ENCODE measurements around the gene RNF14. TPM values are rescaled to one million over a fixed set of nuclear protein-coding genes. Genes with fewer than 3 reads are reported as not detected.

The RNF14 gene
- total RNA-seq, 1 experiment from 2014 or later, result 20.5 TPM

DNA sequence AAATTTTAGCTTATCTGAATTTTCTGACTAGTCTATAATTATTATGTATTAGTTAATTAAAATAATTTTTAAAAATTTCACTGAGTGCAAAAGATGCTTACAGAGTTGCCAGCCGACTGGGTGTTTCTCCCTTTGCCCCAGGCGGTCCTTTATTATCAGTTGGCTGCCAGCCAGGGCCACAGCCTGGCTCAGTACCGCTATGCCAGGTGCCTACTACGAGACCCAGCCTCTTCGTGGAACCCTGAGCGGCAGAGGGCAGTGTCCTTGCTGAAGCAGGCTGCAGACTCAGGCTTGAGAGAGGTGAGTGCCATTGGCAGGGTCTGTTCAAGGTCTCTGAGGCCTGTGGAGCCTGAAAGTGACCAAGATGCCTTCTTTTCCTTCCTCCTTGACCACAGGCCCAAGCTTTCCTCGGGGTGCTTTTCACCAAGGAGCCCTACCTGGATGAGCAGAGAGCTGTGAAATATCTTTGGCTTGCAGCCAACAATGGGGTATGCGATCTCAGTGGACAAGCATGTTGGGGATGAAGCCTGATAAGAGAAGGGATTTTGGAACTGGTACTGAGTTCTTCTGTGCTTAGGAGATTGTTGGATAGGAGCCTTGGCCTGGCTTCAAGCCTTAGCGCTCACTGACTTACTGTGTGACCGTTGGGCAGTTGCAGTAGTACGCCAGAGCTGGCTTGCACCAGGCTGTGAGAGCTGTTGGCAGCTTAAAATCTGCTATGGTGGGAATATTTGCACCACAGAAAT is 34.6 kb upstream of the RNF14 start:
- ATAC-seq (no peak), DNase-seq (ENCODE audit: low spot score) (no peak)
- TF ChIP-seq FOXJ3 (CRISPR knock-in tag; IDR thresholded peaks at IDR 0.05; ENCODE audit: borderline replicate concordance) (no peak), ATF1 (CRISPR knock-in tag; IDR thresholded peaks at IDR 0.05) (no peak), JUN (CRISPR knock-in tag; IDR thresholded peaks at IDR 0.05) (no peak), ZNF121 (CRISPR knock-in tag; IDR thresholded peaks at IDR 0.05) (no peak)
- ChIA-PET POLR2A (no interaction called here), CTCF (interaction anchor here (0.8 to 0.9 kb wide), 2 partner anchors 18 to 242 kb away, joined by 3 read pairs; no protein-coding TSS in a partner anchor)
- Mint-ChIP-seq H3K4me1 (peaks cover 7% of the 10 kb centered on the region; the same call in 1 of the 2 replicates), H3K4me3 (no peak overlapping the region), H3K27ac (no peak overlapping the region), H3K36me3 (peaks cover 70% of the 10 kb centered on the region), H3K27me3 (ENCODE audit: low read depth) (no peaks in the 10 kb centered on the region), H3K9me3 (no peaks in the 10 kb centered on the region)

- no peaks in the 10 kb centered on the region for H3K4me1 Mint-ChIP-seq
- ChIA-PET CTCF (no interaction called here), POLR2A (interaction anchor here (0.5 to 0.6 kb wide), 2 partner anchors 30 to 183 kb away, joined by 3 read pairs; no protein-coding TSS in a partner anchor)
- TF ChIP-seq KAT7 (CRISPR knock-in tag; IDR thresholded peaks at IDR 0.05; ENCODE audit: borderline replicate concordance) (no peak), SP1 (CRISPR knock-in tag; conservative IDR thresholded peaks at IDR 0.05) (no peak), E2F5 (CRISPR knock-in tag; IDR thresholded peaks at IDR 0.05) (no peak), TCF7 (CRISPR knock-in tag; IDR thresholded peaks at IDR 0.05; ENCODE audit: low read depth) (no peak), MYBL2 (CRISPR knock-in tag; IDR thresholded peaks at IDR 0.05) (no peak), GTF2I (CRISPR knock-in tag; conservative IDR thresholded peaks at IDR 0.05) (no peak), ZNF671 (CRISPR knock-in tag; IDR thresholded peaks at IDR 0.05) (no peak), GABPB1 (CRISPR knock-in tag; IDR thresholded peaks at IDR 0.05) (no peak), JAZF1 (CRISPR knock-in tag; IDR thresholded peaks at IDR 0.05) (no peak), ZNF121 (CRISPR knock-in tag; IDR thresholded peaks at IDR 0.05) (no peak)
- TF ChIP-seq, protein P1, sequence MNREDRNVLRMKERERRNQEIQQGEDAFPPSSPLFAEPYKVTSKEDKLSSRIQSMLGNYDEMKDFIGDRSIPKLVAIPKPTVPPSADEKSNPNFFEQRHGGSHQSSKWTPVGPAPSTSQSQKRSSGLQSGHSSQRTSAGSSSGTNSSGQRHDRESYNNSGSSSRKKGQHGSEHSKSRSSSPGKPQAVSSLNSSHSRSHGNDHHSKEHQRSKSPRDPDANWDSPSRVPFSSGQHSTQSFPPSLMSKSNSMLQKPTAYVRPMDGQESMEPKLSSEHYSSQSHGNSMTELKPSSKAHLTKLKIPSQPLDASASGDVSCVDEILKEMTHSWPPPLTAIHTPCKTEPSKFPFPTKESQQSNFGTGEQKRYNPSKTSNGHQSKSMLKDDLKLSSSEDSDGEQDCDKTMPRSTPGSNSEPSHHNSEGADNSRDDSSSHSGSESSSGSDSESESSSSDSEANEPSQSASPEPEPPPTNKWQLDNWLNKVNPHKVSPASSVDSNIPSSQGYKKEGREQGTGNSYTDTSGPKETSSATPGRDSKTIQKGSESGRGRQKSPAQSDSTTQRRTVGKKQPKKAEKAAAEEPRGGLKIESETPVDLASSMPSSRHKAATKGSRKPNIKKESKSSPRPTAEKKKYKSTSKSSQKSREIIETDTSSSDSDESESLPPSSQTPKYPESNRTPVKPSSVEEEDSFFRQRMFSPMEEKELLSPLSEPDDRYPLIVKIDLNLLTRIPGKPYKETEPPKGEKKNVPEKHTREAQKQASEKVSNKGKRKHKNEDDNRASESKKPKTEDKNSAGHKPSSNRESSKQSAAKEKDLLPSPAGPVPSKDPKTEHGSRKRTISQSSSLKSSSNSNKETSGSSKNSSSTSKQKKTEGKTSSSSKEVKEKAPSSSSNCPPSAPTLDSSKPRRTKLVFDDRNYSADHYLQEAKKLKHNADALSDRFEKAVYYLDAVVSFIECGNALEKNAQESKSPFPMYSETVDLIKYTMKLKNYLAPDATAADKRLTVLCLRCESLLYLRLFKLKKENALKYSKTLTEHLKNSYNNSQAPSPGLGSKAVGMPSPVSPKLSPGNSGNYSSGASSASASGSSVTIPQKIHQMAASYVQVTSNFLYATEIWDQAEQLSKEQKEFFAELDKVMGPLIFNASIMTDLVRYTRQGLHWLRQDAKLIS (CRISPR knock-in tag; IDR thresholded peaks at IDR 0.05; ENCODE audit: borderline replicate concordance), result no peak
- peaks cover 64% of the 10 kb centered on the region for H3K36me3 Mint-ChIP-seq
- H3K27ac Mint-ChIP-seq, result peak overlapping the region; percentile 75
- no peak for DNase-seq (ENCODE audit: low spot score)
- no peak overlapping the region for H3K4me3 Mint-ChIP-seq
- no peak for ATAC-seq
- H3K9me3 Mint-ChIP-seq, result no peaks in the 10 kb centered on the region
- no peaks in the 10 kb centered on the region for H3K27me3 Mint-ChIP-seq (ENCODE audit: low read depth)
Measured at GRCh38 chr5:141935538-141935937, 33.4 kb upstream of the RNF14 start.

GRCh38 chr5:141940695-141941271 is 28.1 kb upstream of the RNF14 start:
- CTCF ChIA-PET, result interaction anchor here (0.6 to 3.9 kb wide), 14 partner anchors 11 to 463 kb away, joined by 3 to 24 read pairs (median 5); partner anchors contain the start of genes DELE1, PCDH1 and RNF14
- POLR2A ChIA-PET, result interaction anchor here (0.5 kb wide), 1 partner anchor 223 kb away, joined by 4 read pairs; no protein-coding TSS in a partner anchor
- no peaks in the 10 kb centered on the region; the same call in 1 of the 2 replicates for H3K27me3 Mint-ChIP-seq (ENCODE audit: low read depth)
- DNase-seq (ENCODE audit: low spot score), result no peak
- peaks cover 23% of the 10 kb centered on the region for H3K36me3 Mint-ChIP-seq
- no peaks in the 10 kb centered on the region for H3K9me3 Mint-ChIP-seq
- ATAC-seq, result peak; percentile 24
- peaks cover 11% of the 10 kb centered on the region for H3K4me1 Mint-ChIP-seq
- H3K4me3 Mint-ChIP-seq, result no peak overlapping the region
- peak overlapping the region; percentile 81 for H3K27ac Mint-ChIP-seq
- TF ChIP-seq E2F4 (CRISPR knock-in tag; IDR thresholded peaks at IDR 0.05; ENCODE audit: borderline replicate concordance, low read depth) (no peak), JUN (CRISPR knock-in tag; IDR thresholded peaks at IDR 0.05) (no peak), PREB (CRISPR knock-in tag; IDR thresholded peaks at IDR 0.05; ENCODE audit: borderline replicate concordance) (no peak), FOXK1 (CRISPR knock-in tag; IDR thresholded peaks at IDR 0.05) (no peak), GTF2I (CRISPR knock-in tag; conservative IDR thresholded peaks at IDR 0.05) (no peak), IRF2 (CRISPR knock-in tag; IDR thresholded peaks at IDR 0.05; ENCODE audit: borderline replicate concordance, low read depth) (no peak), EMX1 (CRISPR knock-in tag; IDR thresholded peaks at IDR 0.05) (no peak), MAX (CRISPR knock-in tag; IDR thresholded peaks at IDR 0.05) (no peak), NR1H2 (CRISPR knock-in tag; IDR thresholded peaks at IDR 0.05) (no peak)
- TF ChIP-seq, protein P2, sequence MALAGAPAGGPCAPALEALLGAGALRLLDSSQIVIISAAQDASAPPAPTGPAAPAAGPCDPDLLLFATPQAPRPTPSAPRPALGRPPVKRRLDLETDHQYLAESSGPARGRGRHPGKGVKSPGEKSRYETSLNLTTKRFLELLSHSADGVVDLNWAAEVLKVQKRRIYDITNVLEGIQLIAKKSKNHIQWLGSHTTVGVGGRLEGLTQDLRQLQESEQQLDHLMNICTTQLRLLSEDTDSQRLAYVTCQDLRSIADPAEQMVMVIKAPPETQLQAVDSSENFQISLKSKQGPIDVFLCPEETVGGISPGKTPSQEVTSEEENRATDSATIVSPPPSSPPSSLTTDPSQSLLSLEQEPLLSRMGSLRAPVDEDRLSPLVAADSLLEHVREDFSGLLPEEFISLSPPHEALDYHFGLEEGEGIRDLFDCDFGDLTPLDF (CRISPR knock-in tag; IDR thresholded peaks at IDR 0.05), result no peak
